Endothelial cell of umbilical vein (primary cell): ENCODE data around the gene SLC35D2. TPM values are rescaled to one million over a fixed set of nuclear protein-coding genes. Genes with fewer than 3 reads are reported as not detected.

Experiments used
- BruUV-seq: library from RNA; stranded (reverse); fragments of 400-500 nt; replicated peaks from 2 replicates; lab custom pipeline; 2021; lab: Mats Ljungman, UMichigan
- CTCF ChIA-PET: fragments of 300-600, 350-600 bp; sonication (Branson Sonifier 250); formaldehyde crosslinking; loops from one replicate; lab custom pipeline; 2021; ENCODE audit warnings: antibody characterized with exemption, inconsistent platforms; lab: Charles Lee
- POLR2A ChIA-PET: fragments of 300-600, 350-600 bp; sonication (Branson Sonifier 250); formaldehyde crosslinking; loops from one replicate; lab custom pipeline; 2021; ENCODE audit warnings: antibody characterized with exemption, inconsistent platforms; lab: Charles Lee
- DNase-seq: peaks from one replicate; pipeline ENCODE4 v3.0.0-alpha.2; 2011; ENCODE audit warnings: low read depth, low spot score
- FAIRE-seq: peaks from 2 replicates; lab custom pipeline; 2011; peaks lifted over from hg19 to GRCh38; lab: Jason Lieb, UNC
- H2AFZ ChIP-seq: 2 replicates; pipeline ENCODE4 v1.6.0; 2012; ENCODE audit warnings: low read depth, low read length, control low read depth, inconsistent platforms
- H3K27ac ChIP-seq: 2 replicates; pipeline ENCODE4 v1.5.1; 2011; ENCODE audit warnings: low read depth, mild to moderate bottlenecking, control low read depth, low read length, moderate library complexity; ENCODE audit not compliant: insufficient read depth
- H3K27me3 ChIP-seq, 2 experiments: 2 replicates each; pipeline versions ENCODE4 v1.6.0 to v1.6.1; 2011; ENCODE audit warnings: low read length in 2 of 2, mixed read lengths in 1 of 2; ENCODE audit not compliant: control insufficient read depth in 2 of 2, insufficient read depth in 2 of 2
- H3K36me3 ChIP-seq, 2 experiments: 2 replicates in 1 of 2; 3 replicates in 1 of 2; pipeline ENCODE4 v1.5.1; 2011; ENCODE audit warnings: low read length in 2 of 2, mild to moderate bottlenecking in 1 of 2, moderate library complexity in 1 of 2; ENCODE audit not compliant: control insufficient read depth in 2 of 2, insufficient read depth in 2 of 2; ENCODE audit errors: extremely low read depth in 1 of 2
- H3K4me1 ChIP-seq: 3 replicates; pipeline ENCODE4 v1.5.1; 2011; ENCODE audit warnings: mild to moderate bottlenecking, low read length; ENCODE audit not compliant: control insufficient read depth, insufficient read depth; ENCODE audit errors: extremely low read depth
- H3K4me2 ChIP-seq: 2 replicates; pipeline ENCODE4 v1.6.1; 2011; ENCODE audit warnings: low read length, control low read depth, mixed read lengths; ENCODE audit not compliant: insufficient read depth
- H3K4me3 ChIP-seq, 3 experiments: fragments of 200-600 bp in 1 of 3; sonication (generic), shearing (Covaris generic) in 1 of 3; replicated peaks in 1 of 3; 2 replicates each; pipeline ENCODE4 v1.5.1; 2011 to 2016; ENCODE audit warnings: control low read depth in 3 of 3, low read length in 3 of 3, mild to moderate bottlenecking in 2 of 3, inconsistent platforms in 1 of 3, low read depth in 1 of 3, moderate library complexity in 1 of 3; ENCODE audit not compliant: insufficient read depth in 1 of 3
- H3K79me2 ChIP-seq: 2 replicates; pipeline ENCODE4 v1.6.0; 2012; ENCODE audit warnings: low read length, inconsistent platforms; ENCODE audit not compliant: control insufficient read depth, insufficient read depth
- H3K9ac ChIP-seq: replicated peaks from 2 replicates; pipeline ENCODE3; 2011; ENCODE audit warnings: low read length, control low read depth; ENCODE audit not compliant: insufficient read depth; ENCODE audit errors: extremely low read depth
- H3K9me1 ChIP-seq: replicated peaks from 3 replicates; pipeline ENCODE4 v1.6.0; 2011; ENCODE audit warnings: mild to moderate bottlenecking, low read length; ENCODE audit not compliant: control insufficient read depth, insufficient read depth; ENCODE audit errors: extremely low read depth
- H3K9me3 ChIP-seq: replicated peaks from 2 replicates; pipeline ENCODE4 v1.5.1; 2012; ENCODE audit warnings: low read length, inconsistent platforms; ENCODE audit not compliant: control insufficient read depth, insufficient read depth
- H4K20me1 ChIP-seq: replicated peaks from 2 replicates; pipeline ENCODE3; 2011; ENCODE audit warnings: mild to moderate bottlenecking, low read length; ENCODE audit not compliant: control insufficient read depth, insufficient read depth; ENCODE audit errors: extremely low read depth
- CTCF ChIP-seq, 2 donors: IDR thresholded peaks; 1 replicate in 1 of 2; 2 replicates in 1 of 2; pipeline ENCODE4 v1.5.1; 2011; ENCODE audit warnings: low read length in 2 of 2, mild to moderate bottlenecking in 2 of 2, moderate library complexity in 2 of 2, control low read depth in 1 of 2, inconsistent platforms in 1 of 2, low read depth in 1 of 2; ENCODE audit not compliant: insufficient read depth in 1 of 2; ENCODE audit errors: extremely low read depth in 1 of 2
- EZH2 ChIP-seq: IDR thresholded peaks from 2 replicates; pipeline ENCODE4 v1.6.1; 2012; ENCODE audit warnings: borderline replicate concordance, low read depth, mild to moderate bottlenecking, moderate library complexity, low read length, inconsistent platforms; ENCODE audit not compliant: severe bottlenecking
- FOS ChIP-seq: IDR thresholded peaks from 2 replicates; pipeline ENCODE4 v1.6.1; 2011; ENCODE audit warnings: mild to moderate bottlenecking, low read length, moderate library complexity, borderline replicate concordance; ENCODE audit not compliant: insufficient read depth
- GATA2 ChIP-seq: IDR thresholded peaks from 2 replicates; pipeline ENCODE4 v1.7.0; 2011; ENCODE audit warnings: low read depth, mild to moderate bottlenecking, moderate library complexity, mixed read lengths, low read length; ENCODE audit not compliant: insufficient read length, insufficient read depth
- JUN ChIP-seq: IDR thresholded peaks from 2 replicates; pipeline ENCODE4 v1.6.1; 2011; ENCODE audit warnings: borderline replicate concordance, low read depth; ENCODE audit not compliant: insufficient read length, insufficient read depth
- MAX ChIP-seq: IDR thresholded peaks from 2 replicates; pipeline ENCODE4 v1.6.1; 2011; ENCODE audit not compliant: insufficient read depth, insufficient read length
- MYC ChIP-seq: IDR thresholded peaks from one replicate; pipeline ENCODE4 v1.6.1; 2011; ENCODE audit warnings: mild to moderate bottlenecking, low read depth, low read length
- POLR2A ChIP-seq: IDR thresholded peaks from 2 replicates; pipeline ENCODE4 v1.6.1; 2012; ENCODE audit warnings: low read depth, mild to moderate bottlenecking, control low read depth, low read length
- POLR2AphosphoS5 ChIP-seq: IDR thresholded peaks from 2 replicates; pipeline ENCODE4 v1.6.1; 2012; ENCODE audit warnings: low read depth, mild to moderate bottlenecking, control low read depth, low read length, moderate library complexity; ENCODE audit not compliant: insufficient read depth
- dilution Hi-C: fragments of 300-500 bp; cut with MboI; formaldehyde crosslinking; loops from one replicate; pipeline ENCODE4 v1.15.0; 2019; ENCODE audit warnings: low sequenced_read_pairs; ENCODE audit not compliant: extremely low pct_ligation_motif_present
- intact Hi-C: fragments of 100-400 bp; cut with micrococcal nuclease; formaldehyde crosslinking; loops from one replicate; pipeline ENCODE4 v1.10.0; 2022
- polyA plus RNA-seq, 4 experiments: library from polyadenylated mRNA; depleted of rRNA in 3 of 4; stranded (reverse) in 3 of 4; unstranded in 1 of 4; fragments of >200 nt; gene quantifications; 2 replicates each; pipeline versions ENCODE4 v1.2.1 to v1.2.3, GENCODE V29; 2011 to 2012; ENCODE audit warnings: missing spikeins in 1 of 4
- total RNA-seq: library from RNA; stranded (reverse); gene quantifications from 2 replicates; pipeline ENCODE4 v1.2.3, GENCODE V29; 2021

The SLC35D2 gene
- total and polyA plus RNA-seq, 2 donors (not counting 3 experiments of a cell fraction or from before 2014, with no cell fraction given) = 21.1 to 29.9 TPM

- FAIRE-seq (no peak), DNase-seq (no peak)
- Histone ChIP-seq H3K4me2 (no peak overlapping the region), H3K4me1 (no peaks in the 10 kb centered on the region), H4K20me1 (no peaks in the 10 kb centered on the region), H3K9me1 (no peaks in the 10 kb centered on the region), H3K27me3 (no peaks in the 10 kb centered on the region), H3K9me3 (no peaks in the 10 kb centered on the region), H2AFZ (no peak overlapping the region), H3K36me3 (no peaks in the 10 kb centered on the region), H3K9ac (no peak overlapping the region), H3K79me2 (no peaks in the 10 kb centered on the region), H3K4me3 (no peak overlapping the region), H3K27ac (no peak overlapping the region)
- dilution Hi-C loops (no loop called here), intact Hi-C loops (no loop called here)
- ChIA-PET CTCF (interaction anchor here (1.6 kb wide), 1 partner anchor 88 kb away, joined by 6 read pairs; no protein-coding TSS in a partner anchor), POLR2A (no interaction called here)
- BruUV-seq = no TSS peak
- TF ChIP-seq POLR2AphosphoS5 (no peak), MAX (no peak), MYC (no peak), POLR2A (no peak), EZH2 (no peak), JUN (no peak), FOS (no peak), CTCF (IDR thresholded peaks at IDR 0.05; ENCODE audit: extremely low read depth in 1 of 2, insufficient read depth in 1 of 2, low read depth in 1 of 2, low read length in 2 of 2) (no peak), GATA2 (no peak)
Observed at GRCh38 chr9:96320749-96321280, 62.7 kb downstream of the SLC35D2 start.
